ENCODE data around the gene OVAAL. TPM values are rescaled to one million over a fixed set of nuclear protein-coding genes. Genes with fewer than 3 reads are reported as not detected.

The OVAAL gene
- total and polyA plus RNA-seq, 9 of the 15 experiments (the other 6 are each of a cell fraction or from before 2014, with no cell fraction given): 0.04 to 0.18 (median 0.08) TPM; not detected in 4

DNA sequence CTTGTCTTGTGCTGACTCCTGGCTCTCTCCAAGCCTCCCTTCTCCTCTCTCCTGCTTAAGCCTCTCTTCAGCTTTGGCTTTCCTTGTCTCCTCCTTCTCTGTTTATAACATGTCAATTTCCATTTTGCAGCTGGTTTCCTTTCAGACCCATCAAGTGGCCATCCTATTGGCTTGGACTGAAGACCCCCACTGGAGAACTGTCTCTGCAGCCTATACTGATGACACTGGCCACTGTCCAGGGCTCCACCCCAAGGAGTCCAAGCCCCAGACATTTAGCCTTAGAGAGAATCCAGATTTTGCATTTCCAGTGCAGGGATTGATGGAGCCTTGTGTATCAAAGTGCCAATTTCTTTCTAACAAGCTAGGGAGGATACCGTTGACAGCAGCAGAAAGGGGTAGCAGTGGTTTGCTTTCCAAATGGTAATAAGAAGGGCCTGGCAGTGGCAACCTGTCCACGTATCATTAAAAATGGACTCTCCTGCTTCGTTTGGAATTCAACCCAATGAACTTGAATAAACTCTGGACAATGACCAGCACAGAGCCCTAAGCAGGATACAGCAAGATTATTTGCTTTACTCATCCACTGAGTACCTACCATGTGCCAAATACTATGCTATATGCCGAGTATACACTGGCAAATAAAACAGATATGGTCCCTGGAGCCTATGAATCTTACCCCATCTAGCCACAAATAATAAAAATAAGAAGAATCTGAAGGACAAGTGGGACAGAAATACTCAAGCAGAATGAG is 6.5 kb downstream of the OVAAL start:
- Histone ChIP-seq H3K4me2 (ENCODE audit: insufficient read depth, low read length) (no peak overlapping the region), H3K27me3 (ENCODE audit: control insufficient read depth in 2 of 2, insufficient read depth in 2 of 2, low read length in 2 of 2) (no peaks in the 10 kb centered on the region), H3K4me3 (no peak overlapping the region), H3K4me1 (replicated peaks in 1 of 2; ENCODE audit: control insufficient read depth in 2 of 2, insufficient read depth in 2 of 2, low read length in 2 of 2) (peaks cover 13 to 33% of the 10 kb centered on the region in 2 experiments), H3K9ac (ENCODE audit: insufficient read depth in 1 of 2, low read depth in 2 of 2, low read length in 2 of 2) (no peak overlapping the region), H3K27ac (ENCODE audit: extremely low read depth, low read depth, low read length) (no peak overlapping the region), H3K9me3 (replicated peaks; ENCODE audit: control insufficient read depth, insufficient read depth, low read depth, low read length) (no peaks in the 10 kb centered on the region), H3K9me1 (ENCODE audit: control insufficient read depth, insufficient read depth, low read length) (no peaks in the 10 kb centered on the region), H2AFZ (ENCODE audit: low read depth, low read length) (peak overlapping the region; percentile 41), H3K36me3 (ENCODE audit: control insufficient read depth, insufficient read depth, low read length) (no peaks in the 10 kb centered on the region), H4K20me1 (replicated peaks; ENCODE audit: control insufficient read depth, insufficient read depth, low read length) (no peaks in the 10 kb centered on the region), H3K79me2 (ENCODE audit: control insufficient read depth, insufficient read depth, low read length) (no peaks in the 10 kb centered on the region)
- in situ Hi-C loops (cut with MboI): no loop called here
- WGBS (ENCODE audit: insufficient coverage, low coverage, missing lambda C conversion rate): 52% methylated on average over 4 of the region's 4 CpGs
- no peak for ATAC-seq
- no peak for FAIRE-seq
- CTCF ChIA-PET (ENCODE audit: low intra/inter-chr PET ratio): no interaction called here
- 0 out of 2 replicates have a peak, but pooled peaks have one; percentile 25 for TF ChIP-seq EHMT2 (IDR thresholded peaks at IDR 0.05)
- TF ChIP-seq E2F3 (CRISPR knock-in tag; IDR thresholded peaks at IDR 0.05): no peak
- no TSS peak for BruUV-seq (replicated peaks)
- intact Hi-C loops (cut with micrococcal nuclease): no loop called here
- no peak for DNase-seq (ENCODE audit: extremely low read depth in 1 of 4, low spot score in 3 of 4)
- POLR2A ChIA-PET: interaction anchor here (0.6 to 2.5 kb wide), 5 partner anchors 10 to 38 kb away, joined by 3 to 9 read pairs (median 4); no protein-coding TSS in a partner anchor

DNA sequence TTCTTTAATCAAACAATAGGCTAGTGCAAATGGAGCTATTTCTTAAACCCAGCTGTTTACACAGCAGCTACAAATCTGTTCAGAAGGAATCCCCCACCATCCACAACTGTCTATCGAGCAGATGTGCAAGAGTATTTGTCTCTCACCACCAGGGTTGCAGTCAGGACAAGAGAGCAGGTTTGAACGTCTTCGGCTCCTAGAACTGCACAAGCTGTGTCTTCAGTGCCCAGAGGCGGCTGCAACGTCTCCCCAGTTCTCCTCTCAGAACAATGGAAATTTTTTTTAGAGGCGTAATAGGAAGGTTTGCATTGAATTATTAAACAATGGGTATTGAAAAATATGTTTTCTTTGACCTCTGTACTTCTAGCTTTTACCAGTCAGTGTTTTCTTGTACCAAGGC is 7.3 kb downstream of the OVAAL start:
- no peaks in the 10 kb centered on the region for H3K9me1 ChIP-seq (ENCODE audit: control insufficient read depth, insufficient read depth, low read length)
- H3K4me1 ChIP-seq (replicated peaks in 1 of 2; ENCODE audit: control insufficient read depth in 2 of 2, insufficient read depth in 2 of 2, low read length in 2 of 2): peaks cover 13 to 33% of the 10 kb centered on the region in 2 experiments
- H3K27ac ChIP-seq (ENCODE audit: extremely low read depth, low read depth, low read length): no peak overlapping the region
- CTCF ChIA-PET (ENCODE audit: low intra/inter-chr PET ratio): no interaction called here
- no peaks in the 10 kb centered on the region for H3K79me2 ChIP-seq (ENCODE audit: control insufficient read depth, insufficient read depth, low read length)
- H3K27me3 ChIP-seq (ENCODE audit: control insufficient read depth in 2 of 2, insufficient read depth in 2 of 2, low read length in 2 of 2): no peaks in the 10 kb centered on the region
- no peak overlapping the region for H3K9ac ChIP-seq (ENCODE audit: insufficient read depth in 1 of 2, low read depth in 2 of 2, low read length in 2 of 2)
- DNase-seq (ENCODE audit: extremely low read depth in 1 of 4, low spot score in 3 of 4) (no peak), ATAC-seq (no peak), FAIRE-seq (no peak)
- H2AFZ ChIP-seq (ENCODE audit: low read depth, low read length): peak overlapping the region; percentile 41
- intact Hi-C loops (cut with micrococcal nuclease) (no loop called here), in situ Hi-C loops (cut with MboI) (no loop called here)
- H3K36me3 ChIP-seq (ENCODE audit: control insufficient read depth, insufficient read depth, low read length): no peaks in the 10 kb centered on the region
- 52% methylated on average over 6 of the region's 6 CpGs for WGBS (ENCODE audit: insufficient coverage, low coverage, missing lambda C conversion rate)
- no peak overlapping the region for H3K4me3 ChIP-seq
- no peaks in the 10 kb centered on the region for H3K9me3 ChIP-seq (replicated peaks; ENCODE audit: control insufficient read depth, insufficient read depth, low read depth, low read length)
- POLR2A ChIA-PET: interaction anchor here (0.6 to 2.5 kb wide), 4 partner anchors 15 to 39 kb away, joined by 3 to 9 read pairs (median 4); no protein-coding TSS in a partner anchor
- BruUV-seq (replicated peaks): no TSS peak
- no peak overlapping the region for H3K4me2 ChIP-seq (ENCODE audit: insufficient read depth, low read length)
- H4K20me1 ChIP-seq (replicated peaks; ENCODE audit: control insufficient read depth, insufficient read depth, low read length): no peaks in the 10 kb centered on the region
- TF ChIP-seq DNMT1 (IDR thresholded peaks at IDR 0.05) (no peak), PTBP1 (IDR thresholded peaks at IDR 0.05; ENCODE audit: low read depth, low read length) (no peak), ZKSCAN8 (CRISPR knock-in tag; IDR thresholded peaks at IDR 0.05) (no peak), NFE2 (IDR thresholded peaks at IDR 0.05; ENCODE audit: low read depth) (no peak), GATAD2B (IDR thresholded peaks at IDR 0.05; ENCODE audit: borderline replicate concordance) (no peak), PTRF (tag; IDR thresholded peaks at IDR 0.05) (no peak), RCOR1 (IDR thresholded peaks at IDR 0.05; ENCODE audit: borderline replicate concordance in 1 of 2, low read depth in 2 of 2, low read length in 2 of 2) (no peak), ZNF408 (CRISPR knock-in tag; IDR thresholded peaks at IDR 0.05; ENCODE audit: low read depth) (no peak), HDAC1 (IDR thresholded peaks at IDR 0.05) (no peak), MAFF (IDR thresholded peaks at IDR 0.05; ENCODE audit: low read length) (no peak), ZNF175 (CRISPR knock-in tag; IDR thresholded peaks at IDR 0.05; ENCODE audit: low read depth) (no peak), ZNF23 (CRISPR knock-in tag; IDR thresholded peaks at IDR 0.05) (no peak), HDAC3 (IDR thresholded peaks at IDR 0.05; ENCODE audit: borderline replicate concordance, partially characterized antibody) (no peak)
- TF ChIP-seq, protein P1, sequence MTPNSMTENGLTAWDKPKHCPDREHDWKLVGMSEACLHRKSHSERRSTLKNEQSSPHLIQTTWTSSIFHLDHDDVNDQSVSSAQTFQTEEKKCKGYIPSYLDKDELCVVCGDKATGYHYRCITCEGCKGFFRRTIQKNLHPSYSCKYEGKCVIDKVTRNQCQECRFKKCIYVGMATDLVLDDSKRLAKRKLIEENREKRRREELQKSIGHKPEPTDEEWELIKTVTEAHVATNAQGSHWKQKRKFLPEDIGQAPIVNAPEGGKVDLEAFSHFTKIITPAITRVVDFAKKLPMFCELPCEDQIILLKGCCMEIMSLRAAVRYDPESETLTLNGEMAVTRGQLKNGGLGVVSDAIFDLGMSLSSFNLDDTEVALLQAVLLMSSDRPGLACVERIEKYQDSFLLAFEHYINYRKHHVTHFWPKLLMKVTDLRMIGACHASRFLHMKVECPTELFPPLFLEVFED (CRISPR knock-in tag; conservative IDR thresholded peaks at IDR 0.05): no peak
